Neural cell (in vitro differentiated cells): ENCODE data around the gene ALB.

ENCODE experiments used
- CTCF ChIP-seq: fragments of 450-650 bp; IDR thresholded peaks from 2 replicates; pipeline ENCODE4 v1.5.1; 2014; ENCODE audit warnings: antibody characterized with exemption, mild to moderate bottlenecking, moderate library complexity; ENCODE audit not compliant: poor library complexity, severe bottlenecking
- EZH2 ChIP-seq: fragments of 200-600, 300-800 bp; shearing (Covaris generic), sonication (generic); IDR thresholded peaks from 2 replicates; pipeline ENCODE4 v1.6.1; 2014; ENCODE audit warnings: antibody characterized with exemption, low read length, borderline replicate concordance, mild to moderate bottlenecking; ENCODE audit not compliant: insufficient read depth, poor library complexity, severe bottlenecking
- POLR2AphosphoS5 ChIP-seq: IDR thresholded peaks from 2 replicates; pipeline ENCODE4 v1.6.1; 2012
- SMC3 ChIP-seq: fragments of 450-650 bp; conservative IDR thresholded peaks from 2 replicates; pipeline ENCODE4 v1.6.1; 2014; ENCODE audit warnings: antibody characterized with exemption, mild to moderate bottlenecking, moderate library complexity; ENCODE audit not compliant: poor library complexity
- TAF1 ChIP-seq: IDR thresholded peaks from 2 replicates; pipeline ENCODE4 v1.6.1; 2012; ENCODE audit warnings: low read depth

GRCh38 chr4:73429826-73430587 is 25.9 kb downstream of the ALB start:
- TF ChIP-seq CTCF (no peak), EZH2 (no peak), SMC3 (no peak), POLR2AphosphoS5 (no peak), TAF1 (no peak)
